ENCODE data around the gene DIS3L2. TPM values are rescaled to one million over a fixed set of nuclear protein-coding genes. Genes with fewer than 3 reads are reported as not detected.

Gene DIS3L2
- total RNA-seq, 1 experiment from 2014 or later: 28.5 TPM

GRCh38 chr2:232245111-232245510 is 283.6 kb downstream of the DIS3L2 start:
- H3K9me3 Mint-ChIP-seq: no peaks in the 10 kb centered on the region
- no peaks in the 10 kb centered on the region for H3K36me3 Mint-ChIP-seq
- TF ChIP-seq SMAD4 (CRISPR knock-in tag; IDR thresholded peaks at IDR 0.05) (no peak), ZNF416 (CRISPR knock-in tag; IDR thresholded peaks at IDR 0.05) (no peak), ERG (CRISPR knock-in tag; IDR thresholded peaks at IDR 0.05) (no peak), ZNF263 (CRISPR knock-in tag; IDR thresholded peaks at IDR 0.05; ENCODE audit: low read depth) (no peak)
- no peaks in the 10 kb centered on the region for H3K4me1 Mint-ChIP-seq
- ChIA-PET POLR2A (no interaction called here), CTCF (no interaction called here)
- H3K27ac Mint-ChIP-seq: no peak overlapping the region
- no peak overlapping the region for H3K4me3 Mint-ChIP-seq
- no peak for DNase-seq (ENCODE audit: low spot score)
- ATAC-seq: no peak
- no peaks in the 10 kb centered on the region for H3K27me3 Mint-ChIP-seq (ENCODE audit: low read depth)

- no peak overlapping the region for H3K27ac Mint-ChIP-seq
- no peak for ATAC-seq
- TF ChIP-seq ZMAT4 (CRISPR knock-in tag; IDR thresholded peaks at IDR 0.05) (no peak), ATF1 (CRISPR knock-in tag; IDR thresholded peaks at IDR 0.05) (no peak), ZBTB43 (CRISPR knock-in tag; IDR thresholded peaks at IDR 0.05) (no peak), SP1 (CRISPR knock-in tag; conservative IDR thresholded peaks at IDR 0.05) (no peak), TEAD1 (CRISPR knock-in tag; IDR thresholded peaks at IDR 0.05) (no peak), CDX4 (CRISPR knock-in tag; IDR thresholded peaks at IDR 0.05; ENCODE audit: borderline replicate concordance) (no peak), NR3C1 (CRISPR knock-in tag; conservative IDR thresholded peaks at IDR 0.05; ENCODE audit: low read depth) (no peak)
- DNase-seq (ENCODE audit: low spot score): no peak
- no peak overlapping the region for H3K4me3 Mint-ChIP-seq
- H3K4me1 Mint-ChIP-seq: no peaks in the 10 kb centered on the region
- H3K27me3 Mint-ChIP-seq (ENCODE audit: low read depth): no peaks in the 10 kb centered on the region
- ChIA-PET POLR2A (no interaction called here), CTCF (interaction anchor here (1.0 kb wide), 2 partner anchors 80 to 321 kb away, joined by 3 read pairs; no protein-coding TSS in a partner anchor)
- H3K36me3 Mint-ChIP-seq: no peaks in the 10 kb centered on the region
- H3K9me3 Mint-ChIP-seq: no peaks in the 10 kb centered on the region
These were observed 284.7 kb downstream of the DIS3L2 start for GRCh38 chr2:232246245-232246644.

GRCh38 chr2:232249096-232249495 is 287.6 kb downstream of the DIS3L2 start:
- Mint-ChIP-seq H3K36me3 (no peaks in the 10 kb centered on the region), H3K27ac (no peak overlapping the region), H3K9me3 (no peaks in the 10 kb centered on the region), H3K27me3 (ENCODE audit: low read depth) (no peaks in the 10 kb centered on the region), H3K4me3 (no peak overlapping the region), H3K4me1 (no peaks in the 10 kb centered on the region)
- ATAC-seq: no peak
- no peak for DNase-seq (ENCODE audit: low spot score)
- TF ChIP-seq MAX (CRISPR knock-in tag; IDR thresholded peaks at IDR 0.05) (no peak), ARID4B (CRISPR knock-in tag; IDR thresholded peaks at IDR 0.05; ENCODE audit: borderline replicate concordance) (no peak), RORB (CRISPR knock-in tag; IDR thresholded peaks at IDR 0.05) (no peak), ZNF512 (CRISPR knock-in tag; IDR thresholded peaks at IDR 0.05; ENCODE audit: borderline replicate concordance) (no peak), ZMAT4 (CRISPR knock-in tag; IDR thresholded peaks at IDR 0.05) (no peak)
- POLR2A ChIA-PET: no interaction called here
- CTCF ChIA-PET: no interaction called here

Data from WTC11 (cell line).